Panc1 (cell line): Measurements from ENCODE around the gene TRAPPC5. TPM values are rescaled to one million over a fixed set of nuclear protein-coding genes. Genes with fewer than 3 reads are reported as not detected.

Source experiments
- ATAC-seq: fragments of 200-7000 bp; cut with Tn5 transposase; 2 replicates; pipeline ENCODE4 v1.9.1; 2020; ENCODE audit warnings: mild to moderate bottlenecking, moderate library complexity
- BruUV-seq: library from RNA; stranded (reverse); fragments of 400-500 nt; replicated peaks from 2 replicates; lab custom pipeline; 2021; lab: Mats Ljungman, UMichigan
- CTCF ChIA-PET: fragments of 300-600 bp; sonication (Branson Sonifier 250); formaldehyde crosslinking; loops from one replicate; lab custom pipeline; 2022; ENCODE audit warnings: antibody characterized with exemption; lab: Charles Lee
- POLR2A ChIA-PET: fragments of 300-600 bp; sonication (Branson Sonifier 250); formaldehyde crosslinking; loops from one replicate; lab custom pipeline; 2022; ENCODE audit warnings: antibody characterized with exemption; lab: Charles Lee
- DNase-seq: peaks from one replicate; pipeline ENCODE4 v3.0.0-alpha.2; 2010; ENCODE audit warnings: low read depth, low spot score
- H3K27ac ChIP-seq: 2 replicates; pipeline ENCODE4 v1.5.1; 2011; ENCODE audit warnings: mild to moderate bottlenecking, low read length, inconsistent platforms
- H3K27me3 ChIP-seq: fragments of 200-500 bp; sonication (Bioruptor generic); 2 replicates; pipeline ENCODE4 v1.6.0; 2014; ENCODE audit warnings: low read length, inconsistent platforms; ENCODE audit not compliant: control insufficient read depth, insufficient read depth
- H3K36me3 ChIP-seq: fragments of 200-500 bp; sonication (Bioruptor generic); 2 replicates; pipeline ENCODE4 v1.5.1; 2014; ENCODE audit warnings: inconsistent platforms, mild to moderate bottlenecking, low read length, moderate library complexity; ENCODE audit not compliant: control insufficient read depth, insufficient read depth
- H3K4me1 ChIP-seq: 2 replicates; pipeline ENCODE4 v1.5.1; 2011; ENCODE audit warnings: inconsistent platforms, mild to moderate bottlenecking, low read length, moderate library complexity; ENCODE audit not compliant: control insufficient read depth, insufficient read depth
- H3K4me3 ChIP-seq, 2 experiments: 2 replicates each; pipeline ENCODE4 v1.5.1; 2011 to 2012; ENCODE audit warnings: low read depth in 2 of 2, low read length in 2 of 2, mild to moderate bottlenecking in 2 of 2, inconsistent platforms in 1 of 2, moderate library complexity in 1 of 2
- H3K9me3 ChIP-seq: fragments of 200-500 bp; sonication (Bioruptor generic); 2 replicates; pipeline ENCODE4 v1.5.1; 2014; ENCODE audit warnings: low read depth, mild to moderate bottlenecking, inconsistent platforms, low read length, moderate library complexity; ENCODE audit not compliant: control insufficient read depth, insufficient read depth
- CTCF ChIP-seq: fragments of 450-650 bp; IDR thresholded peaks from 2 replicates; pipeline ENCODE4 v1.5.1; 2017; ENCODE audit warnings: mild to moderate bottlenecking
- POLR2AphosphoS5 ChIP-seq: IDR thresholded peaks from 2 replicates; pipeline ENCODE4 v1.6.1; 2012; ENCODE audit warnings: mild to moderate bottlenecking, low read depth, low read length, moderate library complexity
- SIN3A ChIP-seq: IDR thresholded peaks from 2 replicates; pipeline ENCODE4 v1.6.1; 2012; ENCODE audit warnings: low read depth, mild to moderate bottlenecking, low read length, moderate library complexity, borderline replicate concordance; ENCODE audit not compliant: insufficient read depth
- TCF7L2 ChIP-seq: IDR thresholded peaks from 2 replicates; pipeline ENCODE4 v1.6.1; 2011; ENCODE audit warnings: mild to moderate bottlenecking, low read depth, low read length, inconsistent platforms
- in situ Hi-C: cut with HindIII; loops from 2 replicates; pipeline ENCODE4 v1.10.0; 2016; ENCODE audit warnings: low sequenced_read_pairs, low pct_unique_long_range_greater_than_20kb
- intact Hi-C: fragments of 100-400 bp; cut with micrococcal nuclease; formaldehyde crosslinking; loops from one replicate; pipeline ENCODE4 v1.10.0; 2022; ENCODE audit not compliant: unreplicated experiment
- total RNA-seq: library from RNA; stranded (reverse); gene quantifications from one replicate; pipeline ENCODE4 v1.2.1, GENCODE V29; 2021; ENCODE audit not compliant: unreplicated experiment
- TF ChIP-seq, protein P1 (sequence below), 2 experiments: IDR thresholded peaks; 2 replicates each; pipeline ENCODE4 v1.6.1; 2011 to 2012; ENCODE audit warnings: low read depth in 2 of 2, control low read depth in 1 of 2, low read length in 1 of 2, mild to moderate bottlenecking in 1 of 2, moderate library complexity in 1 of 2; ENCODE audit not compliant: insufficient read depth in 1 of 2

The TRAPPC5 gene
- total RNA-seq, 1 experiment from 2014 or later = 101 TPM

- H3K9me3 ChIP-seq = no peaks in the 10 kb centered on the region
- no peak for DNase-seq
- CTCF ChIA-PET = interaction anchor here (0.5 kb wide), 1 partner anchor 331 kb away, joined by 4 read pairs; no protein-coding TSS in a partner anchor
- H3K27ac ChIP-seq = no peak overlapping the region
- no TSS peak for BruUV-seq
- no peaks in the 10 kb centered on the region for H3K36me3 ChIP-seq
- H3K4me1 ChIP-seq = no peaks in the 10 kb centered on the region
- no peak overlapping the region for H3K4me3 ChIP-seq
- peak; percentile 37; the same call in 1 of the 2 replicates for ATAC-seq
- H3K27me3 ChIP-seq = peaks cover 2% of the 10 kb centered on the region; the same call in 1 of the 2 replicates
- intact Hi-C loops (no loop called here), in situ Hi-C loops (no loop called here)
- TF ChIP-seq, protein P1, sequence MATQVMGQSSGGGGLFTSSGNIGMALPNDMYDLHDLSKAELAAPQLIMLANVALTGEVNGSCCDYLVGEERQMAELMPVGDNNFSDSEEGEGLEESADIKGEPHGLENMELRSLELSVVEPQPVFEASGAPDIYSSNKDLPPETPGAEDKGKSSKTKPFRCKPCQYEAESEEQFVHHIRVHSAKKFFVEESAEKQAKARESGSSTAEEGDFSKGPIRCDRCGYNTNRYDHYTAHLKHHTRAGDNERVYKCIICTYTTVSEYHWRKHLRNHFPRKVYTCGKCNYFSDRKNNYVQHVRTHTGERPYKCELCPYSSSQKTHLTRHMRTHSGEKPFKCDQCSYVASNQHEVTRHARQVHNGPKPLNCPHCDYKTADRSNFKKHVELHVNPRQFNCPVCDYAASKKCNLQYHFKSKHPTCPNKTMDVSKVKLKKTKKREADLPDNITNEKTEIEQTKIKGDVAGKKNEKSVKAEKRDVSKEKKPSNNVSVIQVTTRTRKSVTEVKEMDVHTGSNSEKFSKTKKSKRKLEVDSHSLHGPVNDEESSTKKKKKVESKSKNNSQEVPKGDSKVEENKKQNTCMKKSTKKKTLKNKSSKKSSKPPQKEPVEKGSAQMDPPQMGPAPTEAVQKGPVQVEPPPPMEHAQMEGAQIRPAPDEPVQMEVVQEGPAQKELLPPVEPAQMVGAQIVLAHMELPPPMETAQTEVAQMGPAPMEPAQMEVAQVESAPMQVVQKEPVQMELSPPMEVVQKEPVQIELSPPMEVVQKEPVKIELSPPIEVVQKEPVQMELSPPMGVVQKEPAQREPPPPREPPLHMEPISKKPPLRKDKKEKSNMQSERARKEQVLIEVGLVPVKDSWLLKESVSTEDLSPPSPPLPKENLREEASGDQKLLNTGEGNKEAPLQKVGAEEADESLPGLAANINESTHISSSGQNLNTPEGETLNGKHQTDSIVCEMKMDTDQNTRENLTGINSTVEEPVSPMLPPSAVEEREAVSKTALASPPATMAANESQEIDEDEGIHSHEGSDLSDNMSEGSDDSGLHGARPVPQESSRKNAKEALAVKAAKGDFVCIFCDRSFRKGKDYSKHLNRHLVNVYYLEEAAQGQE (IDR thresholded peaks at IDR 0.05; ENCODE audit: insufficient read depth in 1 of 2, low read depth in 2 of 2, low read length in 1 of 2) = no peak
- TF ChIP-seq POLR2AphosphoS5 = no peak
- TF ChIP-seq TCF7L2 = no peak
- TF ChIP-seq CTCF = no peak
- no peak for TF ChIP-seq SIN3A
- POLR2A ChIA-PET = no interaction called here
These were observed 17.2 kb downstream of the TRAPPC5 start for GRCh38 chr19:7697721-7698287.

- Histone ChIP-seq H3K4me1 (no peaks in the 10 kb centered on the region), H3K4me3 (no peak overlapping the region), H3K36me3 (no peaks in the 10 kb centered on the region), H3K9me3 (no peaks in the 10 kb centered on the region), H3K27ac (no peak overlapping the region), H3K27me3 (peaks cover 2% of the 10 kb centered on the region; the same call in 1 of the 2 replicates)
- CTCF ChIA-PET = interaction anchor here (0.6 kb wide), 1 partner anchor 69 kb away, joined by 10 read pairs; the partner anchor contains the start of genes PET100 and XAB2
- ATAC-seq (no peak), DNase-seq (no peak)
- TF ChIP-seq SIN3A (no peak), CTCF (no peak), POLR2AphosphoS5 (no peak), TCF7L2 (no peak)
- TF ChIP-seq, protein P1 (IDR thresholded peaks at IDR 0.05; ENCODE audit: insufficient read depth in 1 of 2, low read depth in 2 of 2, low read length in 1 of 2) = no peak
- POLR2A ChIA-PET = no interaction called here
- intact Hi-C loops (no loop called here), in situ Hi-C loops (no loop called here)
- no TSS peak for BruUV-seq
These were observed 17.9 kb downstream of the TRAPPC5 start for GRCh38 chr19:7698583-7698982.
